H1 (cell line): ENCODE results near the gene SLC26A1. TPM values are rescaled to one million over a fixed set of nuclear protein-coding genes. Genes with fewer than 3 reads are reported as not detected.

Experiments used
- CTCF ChIA-PET: fragments of 300-600 bp; sonication (Branson Sonifier 250); formaldehyde crosslinking; loops from one replicate; lab custom pipeline; 2021; ENCODE audit not compliant: partially characterized antibody; lab: Charles Lee
- POLR2A ChIA-PET: fragments of 300-600 bp; sonication (Branson Sonifier 250); formaldehyde crosslinking; loops from one replicate; lab custom pipeline; 2021; ENCODE audit warnings: inconsistent platforms; ENCODE audit not compliant: partially characterized antibody; lab: Charles Lee
- DNase-seq, 2 experiments: peaks; one replicate each; pipeline versions ENCODE4 v3.0.0 to v3.0.0-alpha.2; 2010 to 2022; ENCODE audit warnings: low spot score in 2 of 2, low read depth in 1 of 2, mixed read lengths in 1 of 2
- FAIRE-seq: peaks from 2 replicates; lab custom pipeline; 2011; peaks lifted over from hg19 to GRCh38; lab: Jason Lieb, UNC
- H2AFZ ChIP-seq: 2 replicates; pipeline ENCODE4 v1.8.1; 2012; ENCODE audit warnings: low read length, inconsistent platforms
- H2AK5ac ChIP-seq: 2 replicates; pipeline ENCODE4 v1.6.1; 2013; ENCODE audit warnings: low read depth, low read length
- H2BK120ac ChIP-seq: replicated peaks from 2 replicates; pipeline ENCODE3; 2013; ENCODE audit warnings: low read depth, low read length, inconsistent platforms
- H2BK12ac ChIP-seq: 2 replicates; pipeline ENCODE4 v1.6.1; 2013; ENCODE audit warnings: low read depth, low read length
- H2BK15ac ChIP-seq: 2 replicates; pipeline ENCODE4 v1.6.1; 2013; ENCODE audit warnings: low read length
- H2BK20ac ChIP-seq: 2 replicates; pipeline ENCODE4 v1.6.1; 2013; ENCODE audit warnings: low read length
- H2BK5ac ChIP-seq: 2 replicates; pipeline ENCODE4 v1.6.1; 2013; ENCODE audit warnings: low read depth, low read length
- H3K14ac ChIP-seq: 2 replicates; pipeline ENCODE4 v1.6.1; 2013; ENCODE audit warnings: inconsistent platforms; ENCODE audit not compliant: insufficient read length
- H3K18ac ChIP-seq: 2 replicates; pipeline ENCODE4 v1.6.1; 2013; ENCODE audit warnings: low read length; ENCODE audit errors: extremely low read depth
- H3K23ac ChIP-seq: 2 replicates; pipeline ENCODE4 v1.6.1; 2013; ENCODE audit warnings: inconsistent platforms; ENCODE audit not compliant: insufficient read length
- H3K23me2 ChIP-seq: 2 replicates; pipeline ENCODE4 v1.6.1; 2013; ENCODE audit warnings: low read depth, low read length
- H3K27ac ChIP-seq: 2 replicates; pipeline ENCODE4 v1.6.1; 2011; ENCODE audit warnings: low read depth, low read length, inconsistent platforms
- H3K27me3 ChIP-seq, 4 experiments: replicated peaks in 1 of 4; 1 replicate in 1 of 4; 2 replicates in 3 of 4; pipeline versions ENCODE4 v1.6.1 to v1.8.1; 2011 to 2013; ENCODE audit warnings: low read length in 3 of 4, mild to moderate bottlenecking in 3 of 4, inconsistent platforms in 2 of 4, mixed read lengths in 2 of 4, moderate library complexity in 1 of 4; ENCODE audit not compliant: control insufficient read depth in 3 of 4, insufficient read depth in 3 of 4; ENCODE audit errors: extremely low read depth in 1 of 4
- H3K36me3 ChIP-seq, 4 experiments: 2 replicates each; pipeline versions ENCODE4 v1.6.1 to v1.8.1; 2011 to 2013; ENCODE audit warnings: mild to moderate bottlenecking in 4 of 4, low read length in 3 of 4, moderate library complexity in 2 of 4, control low read depth in 1 of 4, inconsistent platforms in 1 of 4; ENCODE audit not compliant: insufficient read depth in 4 of 4, control insufficient read depth in 2 of 4
- H3K4ac ChIP-seq: replicated peaks from 2 replicates; pipeline ENCODE3; 2013; ENCODE audit warnings: low read length, low read depth, mixed read lengths, inconsistent platforms; ENCODE audit not compliant: insufficient read length
- H3K4me1 ChIP-seq, 4 experiments: replicated peaks in 1 of 4; 1 replicate in 1 of 4; 2 replicates in 3 of 4; pipeline versions ENCODE4 v1.6.1 to v1.8.1; 2011 to 2013; ENCODE audit warnings: low read length in 3 of 4, inconsistent platforms in 2 of 4, mixed read lengths in 1 of 4; ENCODE audit not compliant: insufficient read depth in 4 of 4, control insufficient read depth in 3 of 4
- H3K4me2 ChIP-seq, 2 experiments: 2 replicates each; pipeline versions ENCODE4 v1.6.1 to v1.8.1; 2011 to 2013; ENCODE audit warnings: low read depth in 2 of 2, low read length in 2 of 2, control low read depth in 1 of 2, inconsistent platforms in 1 of 2, mild to moderate bottlenecking in 1 of 2; ENCODE audit not compliant: insufficient read depth in 1 of 2
- H3K4me3 ChIP-seq, 4 experiments: fragments of 200-600, 300-600 bp in 1 of 4; sonication (generic), shearing (Covaris generic), sonication (Bioruptor Twin) in 1 of 4; 2 replicates each; pipeline versions ENCODE4 v1.5.1 to v1.8.1; 2011 to 2016; ENCODE audit warnings: low read length in 4 of 4, low read depth in 3 of 4, control low read depth in 2 of 4, inconsistent platforms in 2 of 4, mild to moderate bottlenecking in 2 of 4, mixed read lengths in 1 of 4, moderate library complexity in 1 of 4; ENCODE audit not compliant: insufficient read depth in 2 of 4; ENCODE audit errors: extremely low read depth in 1 of 4
- H3K56ac ChIP-seq: replicated peaks from 2 replicates; pipeline ENCODE3; 2013; ENCODE audit warnings: low read depth, mild to moderate bottlenecking, mixed read lengths, low read length, inconsistent platforms; ENCODE audit not compliant: insufficient read length
- H3K79me1 ChIP-seq: 2 replicates; pipeline ENCODE4 v1.6.1; 2013; ENCODE audit warnings: low read depth, low read length, control low read depth
- H3K79me2 ChIP-seq, 2 experiments: 2 replicates each; pipeline versions ENCODE4 v1.6.1 to v1.8.1; 2012 to 2013; ENCODE audit warnings: low read length in 2 of 2, mild to moderate bottlenecking in 2 of 2, inconsistent platforms in 1 of 2; ENCODE audit not compliant: insufficient read depth in 2 of 2, control insufficient read depth in 1 of 2
- H3K9ac ChIP-seq, 4 experiments: replicated peaks in 1 of 4; 1 replicate in 1 of 4; 2 replicates in 3 of 4; pipeline versions ENCODE4 v1.6.1 to v1.8.1; 2011 to 2013; ENCODE audit warnings: low read depth in 3 of 4, low read length in 3 of 4, control low read depth in 2 of 4, mild to moderate bottlenecking in 2 of 4, moderate library complexity in 2 of 4, inconsistent platforms in 1 of 4; ENCODE audit errors: extremely low read depth in 1 of 4
- H3K9me3 ChIP-seq, 2 experiments: 2 replicates each; pipeline versions ENCODE4 v1.6.1 to v1.8.1; 2012 to 2013; ENCODE audit warnings: mild to moderate bottlenecking in 2 of 2, moderate library complexity in 2 of 2, control low read depth in 1 of 2, inconsistent platforms in 1 of 2, low read depth in 1 of 2, low read length in 1 of 2, mixed read lengths in 1 of 2; ENCODE audit not compliant: insufficient read depth in 2 of 2
- H4K20me1 ChIP-seq, 2 experiments: replicated peaks in 1 of 2; 2 replicates each; pipeline versions ENCODE3 to v1.8.1; 2011 to 2013; ENCODE audit warnings: inconsistent platforms in 2 of 2, low read length in 2 of 2, mild to moderate bottlenecking in 1 of 2; ENCODE audit not compliant: insufficient read depth in 2 of 2, control insufficient read depth in 1 of 2
- H4K5ac ChIP-seq: 2 replicates; pipeline ENCODE4 v1.6.1; 2013; ENCODE audit warnings: low read length, low read depth, mixed read lengths, inconsistent platforms; ENCODE audit not compliant: insufficient read length
- H4K8ac ChIP-seq: 2 replicates; pipeline ENCODE4 v1.8.0; 2013; ENCODE audit warnings: mild to moderate bottlenecking, moderate library complexity, low read length, inconsistent platforms; ENCODE audit not compliant: insufficient read depth; ENCODE audit errors: extremely low read depth
- H4K91ac ChIP-seq: replicated peaks from 2 replicates; pipeline ENCODE3; 2013; ENCODE audit warnings: low read length, mixed read lengths, inconsistent platforms; ENCODE audit not compliant: insufficient read length
- ASH2L ChIP-seq: fragments of 200-600, 300-600 bp; sonication (generic); IDR thresholded peaks from one replicate; pipeline ENCODE4 v1.7.1; 2017; ENCODE audit warnings: low read length
- CREB1 ChIP-seq: IDR thresholded peaks from 2 replicates; pipeline ENCODE4 v1.6.1; 2012; ENCODE audit warnings: inconsistent platforms
- E2F6 ChIP-seq: IDR thresholded peaks from 2 replicates; pipeline ENCODE4 v1.6.1; 2012; ENCODE audit warnings: inconsistent platforms
- GABPA ChIP-seq: IDR thresholded peaks from 2 replicates; pipeline ENCODE4 v1.6.1; 2011; ENCODE audit warnings: mild to moderate bottlenecking, low read length, moderate library complexity, borderline replicate concordance; ENCODE audit not compliant: insufficient read depth
- HDAC6 ChIP-seq: IDR thresholded peaks from one replicate; pipeline ENCODE4 v1.7.1; 2012; ENCODE audit warnings: low read depth, mild to moderate bottlenecking, inconsistent platforms, low read length, moderate library complexity
- JUND ChIP-seq: IDR thresholded peaks from 2 replicates; pipeline ENCODE4 v1.6.1; 2011; ENCODE audit warnings: mild to moderate bottlenecking, improper control_type of control experiment, low read length
- NRF1 ChIP-seq: IDR thresholded peaks from 2 replicates; pipeline ENCODE4 v1.6.1; 2011; ENCODE audit warnings: mild to moderate bottlenecking, low read depth, low read length, improper control_type of control experiment
- POLR2AphosphoS5 ChIP-seq: IDR thresholded peaks from 2 replicates; pipeline ENCODE4 v1.6.1; 2011; ENCODE audit warnings: low read depth, low read length
- POU5F1 ChIP-seq: IDR thresholded peaks from 2 replicates; pipeline ENCODE4 v1.6.1; 2011; ENCODE audit warnings: low read depth, mild to moderate bottlenecking, low read length, moderate library complexity
- RFX5 ChIP-seq: IDR thresholded peaks from 2 replicates; pipeline ENCODE4 v1.6.1; 2011; ENCODE audit warnings: low read depth, low read length, improper control_type of control experiment, borderline replicate concordance
- TAF7 ChIP-seq: optimal IDR thresholded peaks from 2 replicates; pipeline ENCODE3; 2011; ENCODE audit warnings: low read depth, mild to moderate bottlenecking, inconsistent platforms, low read length, moderate library complexity, borderline replicate concordance
- WGBS, 2 experiments: shearing (Covaris generic) in 1 of 2; methylation state at CpG; one replicate each; pipeline versions ENCODE4 v1.1.6 to v1.1.7; 2013 to 2015; ENCODE audit warnings: low lambda C conversion rate in 2 of 2, mixed read lengths in 2 of 2, inconsistent platforms in 1 of 2, low coverage in 1 of 2, missing lambda C conversion rate in 1 of 2; ENCODE audit not compliant: insufficient replicate concordance in 2 of 2, insufficient coverage in 1 of 2, insufficient read length in 1 of 2; ENCODE audit errors: extremely low coverage in 1 of 2, missing lambda C conversion rate in 1 of 2; 5-methylcytosine and 5-hydroxymethylcytosine counted together
- polyA plus RNA-seq, 7 experiments: library from polyadenylated mRNA; depleted of rRNA in 3 of 7; stranded (reverse) in 5 of 7; unstranded in 2 of 7; fragments of >200 nt in 5 of 7; fragments of 200-250 nt in 2 of 7; gene quantifications; 1 replicate in 5 of 7; 2 replicates in 1 of 7; 4 replicates in 1 of 7; pipeline versions ENCODE4 v1.2.1 to v1.2.3, GENCODE V29; 2011 to 2013; ENCODE audit warnings: missing spikeins in 2 of 7, mixed read lengths in 2 of 7
- total RNA-seq: library from RNA; stranded (reverse); fragmentation: NEBNext Ultra II Directional; extraction: Animal tissue kit (Norgen Biotek cat#: 25700); gene quantifications from 2 replicates; pipeline ENCODE4 v1.2.1, GENCODE V29; 2021

Gene SLC26A1
- total and polyA plus RNA-seq, 2 of the 8 experiments (the other 6 are each of a cell fraction or from before 2014, with no cell fraction given): 0.11 TPM; not detected in 1

- no peaks in the 10 kb centered on the region for H3K79me2 ChIP-seq
- H3K9ac ChIP-seq: no peak overlapping the region
- ChIA-PET CTCF (interaction anchor here (0.7 to 1.6 kb wide), 8 partner anchors 9 to 54 kb away, joined by 3 to 5 read pairs (median 4); no protein-coding TSS in a partner anchor), POLR2A (interaction anchor here (0.7 to 0.9 kb wide), 2 partner anchors 46 to 60 kb away, joined by 3 read pairs; no protein-coding TSS in a partner anchor)
- H3K23me2 ChIP-seq: peaks cover 5% of the 10 kb centered on the region; the same call in 1 of the 2 replicates
- H3K56ac ChIP-seq: no peak overlapping the region
- peaks cover 0 to 3% (median 1%) of the 10 kb centered on the region in 4 experiments; a peak in 4 of 7 replicates for H3K4me1 ChIP-seq
- peak overlapping the region in 2 of 4 experiments; percentile 50 to 65; a peak in 3 of 8 replicates for H3K4me3 ChIP-seq
- no peak overlapping the region for H3K23ac ChIP-seq
- peak overlapping the region; percentile 28; the same call in 1 of the 2 replicates for H4K8ac ChIP-seq
- no peak overlapping the region for H4K91ac ChIP-seq
- no peak overlapping the region for H2BK20ac ChIP-seq
- H3K79me1 ChIP-seq: no peaks in the 10 kb centered on the region
- 0 out of 2 replicates have a peak overlapping the region, but pooled peaks have one; percentile 6 for H2AK5ac ChIP-seq
- H2BK15ac ChIP-seq: no peak overlapping the region
- no peak overlapping the region for H2BK12ac ChIP-seq
- H3K27ac ChIP-seq: no peak overlapping the region
- no peak overlapping the region for H3K14ac ChIP-seq
- peaks cover 2 to 6% of the 10 kb centered on the region in 2 experiments for H4K20me1 ChIP-seq
- H3K9me3 ChIP-seq: no peaks in the 10 kb centered on the region
- peaks cover 0 to 21% (median 14%) of the 10 kb centered on the region in 4 experiments; a peak in 6 of 7 replicates for H3K27me3 ChIP-seq
- DNase-seq: no peak
- no peak overlapping the region for H3K4ac ChIP-seq
- no peak overlapping the region; the same call in 1 of the 2 replicates for H3K18ac ChIP-seq
- H2AFZ ChIP-seq: no peak overlapping the region
- H3K36me3 ChIP-seq: no peaks in the 10 kb centered on the region; a peak in 1 of 8 replicates
- no peak overlapping the region for H2BK120ac ChIP-seq
- FAIRE-seq: no peak
- peak overlapping the region; percentile 75 to 98 for H3K4me2 ChIP-seq
- no peak overlapping the region for H4K5ac ChIP-seq
- TF ChIP-seq TAF7 (no peak), POLR2AphosphoS5 (no peak), HDAC6 (no peak), RFX5 (no peak), NRF1 (no peak), E2F6 (no peak), CREB1 (no peak), ASH2L (no peak), JUND (no peak), GABPA (no peak), POU5F1 (no peak)
- 81% methylated on average over 34 of the region's 37 CpGs; no CpG with 5 or more reads in 1 of the 2 experiments for WGBS, 2 experiments
- H2BK5ac ChIP-seq: no peak overlapping the region
Observed at GRCh38 chr4:987624-988513, 5.3 kb downstream of the SLC26A1 start.
